Measurements from ENCODE around the gene CERS5. TPM values are rescaled to one million over a fixed set of nuclear protein-coding genes. Genes with fewer than 3 reads are reported as not detected.

Gene CERS5
- total RNA-seq, 1 donor from 2014 or later = 64.9 TPM

GRCh38 chr12:50105913-50106450 lies 61.2 kb downstream of the CERS5 start:
- ChIA-PET POLR2A (interaction anchor here (8.0 kb wide), 1 partner anchor 18 kb away, joined by 262 read pairs; the partner anchor contains the start of gene SMARCD1), CTCF (interaction anchor here (0.8 kb wide), 1 partner anchor 36 kb away, joined by 3 read pairs; no protein-coding TSS in a partner anchor)
- H3K27ac Mint-ChIP-seq = no peak overlapping the region
- intact Hi-C loops (cut with micrococcal nuclease) = no loop called here
- peaks cover 38% of the 10 kb centered on the region for H3K4me1 Mint-ChIP-seq
- DNase-seq = no peak
- peaks cover 22% of the 10 kb centered on the region for H3K36me3 Mint-ChIP-seq (ENCODE audit: low read depth)
- no peaks in the 10 kb centered on the region for H3K27me3 Mint-ChIP-seq
- ATAC-seq (ENCODE audit: low read depth) = no peak
- H3K4me3 Mint-ChIP-seq = no peak overlapping the region
- TF ChIP-seq CTCF (IDR thresholded peaks at IDR 0.05) = no peak
- no peaks in the 10 kb centered on the region for H3K9me3 Mint-ChIP-seq

GRCh38 chr12:50104417-50105366 lies 62.5 kb downstream of the CERS5 start:
- DNase-seq (no peak), ATAC-seq (ENCODE audit: low read depth) (no peak)
- peaks cover 34% of the 10 kb centered on the region for H3K36me3 Mint-ChIP-seq (ENCODE audit: low read depth)
- H3K27ac Mint-ChIP-seq = no peak overlapping the region
- H3K4me3 Mint-ChIP-seq = no peak overlapping the region
- no peaks in the 10 kb centered on the region for H3K27me3 Mint-ChIP-seq
- H3K4me1 Mint-ChIP-seq = peaks cover 25% of the 10 kb centered on the region
- no peak for TF ChIP-seq CTCF (IDR thresholded peaks at IDR 0.05)
- no peaks in the 10 kb centered on the region for H3K9me3 Mint-ChIP-seq
- intact Hi-C loops (cut with micrococcal nuclease) = no loop called here
- CTCF ChIA-PET = interaction anchor here (1.2 to 2.4 kb wide), 2 partner anchors 17 to 34 kb away, joined by 5 to 9 read pairs; no protein-coding TSS in a partner anchor
- POLR2A ChIA-PET = interaction anchor here (1.3 to 2.1 kb wide), 3 partner anchors 7 to 20 kb away, joined by 3 to 10 read pairs (median 7); partner anchors contain the start of genes COX14 and SMARCD1

GRCh38 chr12:50103767-50104321 lies 63.3 kb downstream of the CERS5 start, which contains the start of gene GPD1:
Gene GPD1 (plus strand): TSS chr12:50104008. CDS start chr12:50104051, 43 bp downstream.
- H3K4me3 Mint-ChIP-seq = no peak within 1 kb of the TSS
- no peak for ATAC-seq (ENCODE audit: low read depth)
- TF ChIP-seq CTCF (IDR thresholded peaks at IDR 0.05) = no peak
- no peak within 1 kb of the TSS for H3K27ac Mint-ChIP-seq
- H3K36me3 Mint-ChIP-seq (ENCODE audit: low read depth) = peaks cover 42% of the 10 kb centered on the region
- DNase-seq = no peak
- CTCF ChIA-PET = interaction anchor here (1.2 to 2.4 kb wide), 3 partner anchors 8 to 33 kb away, joined by 5 to 9 read pairs (median 8); partner anchors contain the start of gene COX14
- H3K4me1 Mint-ChIP-seq = peaks cover 16% of the 10 kb centered on the region
- H3K27me3 Mint-ChIP-seq = no peaks in the 10 kb centered on the region
- no peaks in the 10 kb centered on the region for H3K9me3 Mint-ChIP-seq
- POLR2A ChIA-PET = interaction anchor here (1.3 to 2.1 kb wide), 3 partner anchors 8 to 19 kb away, joined by 3 to 10 read pairs (median 7); partner anchors contain the start of genes COX14 and SMARCD1
- intact Hi-C loops (cut with micrococcal nuclease) = no loop called here

- DNase-seq (no peak), ATAC-seq (ENCODE audit: low read depth) (no peak)
- no peak for TF ChIP-seq CTCF (IDR thresholded peaks at IDR 0.05)
- Mint-ChIP-seq H3K4me3 (no peak overlapping the region), H3K9me3 (no peaks in the 10 kb centered on the region), H3K27ac (no peak overlapping the region), H3K36me3 (ENCODE audit: low read depth) (peaks cover 47% of the 10 kb centered on the region), H3K4me1 (peaks cover 11% of the 10 kb centered on the region), H3K27me3 (no peaks in the 10 kb centered on the region)
- ChIA-PET POLR2A (interaction anchor here (1.3 to 2.1 kb wide), 3 partner anchors 9 to 19 kb away, joined by 3 to 10 read pairs (median 7); partner anchors contain the start of genes COX14 and SMARCD1), CTCF (interaction anchor here (1.2 to 2.4 kb wide), 3 partner anchors 8 to 33 kb away, joined by 5 to 9 read pairs (median 8); partner anchors contain the start of gene COX14)
- intact Hi-C loops (cut with micrococcal nuclease) = no loop called here
Observed at GRCh38 chr12:50103351-50103750, 63.8 kb downstream of the CERS5 start.

Measured in activated B cell treated with CpG ODN at 0.5 μM for 24 hours (primary cell).